HepG2 (cell line): Measurements from ENCODE around the gene ANKS1B. TPM values are rescaled to one million over a fixed set of nuclear protein-coding genes. Genes with fewer than 3 reads are reported as not detected.

Experiments
- ATAC-seq: fragments of 200-7000 bp; cut with Tn5 transposase; 3 replicates; pipeline ENCODE4 v1.9.1; 2020; ENCODE audit warnings: mild to moderate bottlenecking, moderate library complexity
- BruUV-seq: library from RNA; stranded (reverse); fragments of 400-500 nt; replicated peaks from 2 replicates; lab custom pipeline; 2021; lab: Mats Ljungman, UMichigan
- CTCF ChIA-PET: fragments of 300-600 bp; formaldehyde crosslinking; extraction: SDS; loops from one replicate; lab custom pipeline; 2021; ENCODE audit warnings: low total read pairs, inconsistent platforms, low intra/inter-chr PET ratio; lab: Yijun Ruan, JAX
- POLR2A ChIA-PET: fragments of 350-600 bp; sonication (Branson Sonifier 250); formaldehyde crosslinking; loops from one replicate; lab custom pipeline; 2020; ENCODE audit warnings: antibody characterized with exemption, inconsistent platforms; lab: Yijun Ruan, JAX
- DNase-seq: peaks from one replicate; pipeline ENCODE4 v3.0.0-alpha.2; 2015; ENCODE audit warnings: low spot score
- FAIRE-seq: peaks from 3 replicates; lab custom pipeline; 2011; peaks lifted over from hg19 to GRCh38; lab: Jason Lieb, UNC
- H2AFZ ChIP-seq: one replicate; pipeline ENCODE4 v1.6.1; 2011; ENCODE audit warnings: low read length, inconsistent platforms
- H3K27ac ChIP-seq: fragments of 300-600 bp; 3 replicates; pipeline ENCODE4 v1.8.0; 2011; ENCODE audit warnings: mixed run types, mild to moderate bottlenecking, mixed read lengths, low read length, inconsistent platforms; ENCODE audit not compliant: insufficient read depth; ENCODE audit errors: extremely low read length
- H3K27me3 ChIP-seq, 2 experiments: fragments of 200-600 bp in 1 of 2; 2 replicates in 1 of 2; 3 replicates in 1 of 2; pipeline versions ENCODE4 v1.6.0 to v1.8.0; 2011; ENCODE audit warnings: low read length in 2 of 2, mild to moderate bottlenecking in 2 of 2, moderate library complexity in 2 of 2, inconsistent platforms in 1 of 2; ENCODE audit not compliant: insufficient read depth in 2 of 2, control insufficient read depth in 1 of 2
- H3K36me3 ChIP-seq, 2 experiments: fragments of 200-600 bp in 1 of 2; replicated peaks in 1 of 2; 2 replicates in 1 of 2; 3 replicates in 1 of 2; pipeline versions ENCODE4 v1.5.1 to v1.8.0; 2011; ENCODE audit warnings: low read length in 2 of 2, inconsistent platforms in 1 of 2; ENCODE audit not compliant: insufficient read depth in 2 of 2, control insufficient read depth in 1 of 2
- H3K4me1 ChIP-seq: 2 replicates; pipeline ENCODE4 v1.5.1; 2012; ENCODE audit warnings: low read length, inconsistent platforms; ENCODE audit not compliant: insufficient read depth
- H3K4me2 ChIP-seq: 2 replicates; pipeline ENCODE4 v1.6.0; 2011; ENCODE audit warnings: low read depth, low read length, inconsistent platforms
- H3K4me3 ChIP-seq, 3 experiments: fragments of 200-600 bp in 1 of 3; sonication (generic), shearing (Covaris generic) in 1 of 3; replicated peaks in 1 of 3; 2 replicates each; pipeline ENCODE4 v1.5.1; 2011 to 2016; ENCODE audit warnings: low read length in 3 of 3, inconsistent platforms in 2 of 3, low read depth in 2 of 3, mild to moderate bottlenecking in 2 of 3, control low read depth in 1 of 3, mixed read lengths in 1 of 3; ENCODE audit not compliant: insufficient read depth in 1 of 3
- H3K79me2 ChIP-seq: one replicate; pipeline ENCODE4 v1.6.1; 2011; ENCODE audit warnings: low read length, inconsistent platforms; ENCODE audit not compliant: insufficient read depth
- H3K9ac ChIP-seq: 2 replicates; pipeline ENCODE4 v1.6.0; 2011; ENCODE audit warnings: mild to moderate bottlenecking, low read depth, low read length, inconsistent platforms; ENCODE audit not compliant: insufficient read depth
- H3K9me3 ChIP-seq: 2 replicates; pipeline ENCODE4 v1.5.1; 2012; ENCODE audit warnings: mild to moderate bottlenecking, low read length
- H4K20me1 ChIP-seq: 2 replicates; pipeline ENCODE4 v1.6.0; 2011; ENCODE audit warnings: inconsistent platforms, mild to moderate bottlenecking, low read length, moderate library complexity; ENCODE audit not compliant: insufficient read depth
- CHD2 ChIP-seq: IDR thresholded peaks from 2 replicates; pipeline ENCODE4 v1.6.1; 2011; ENCODE audit warnings: low read depth, low read length, improper control_type of control experiment
- DZIP1 ChIP-seq: sonication (generic); formaldehyde crosslinking; IDR thresholded peaks from 2 replicates; pipeline ENCODE4 v1.5.0; 2020; ENCODE audit warnings: mild to moderate bottlenecking, missing genetic modification reagents
- FOXO1 ChIP-seq: sonication (generic); formaldehyde crosslinking; IDR thresholded peaks from 2 replicates; pipeline ENCODE4 v1.4.0; 2020; ENCODE audit warnings: missing genetic modification reagents
- KDM5B ChIP-seq: sonication (generic); formaldehyde crosslinking; IDR thresholded peaks from 2 replicates; pipeline ENCODE4 v1.4.0; 2020; ENCODE audit warnings: missing genetic modification reagents, mild to moderate bottlenecking, borderline replicate concordance
- MAFK ChIP-seq, 2 experiments: IDR thresholded peaks in 1 of 2; conservative IDR thresholded peaks in 1 of 2; 2 replicates each; pipeline ENCODE4 v1.6.1; 2011; ENCODE audit warnings: improper control_type of control experiment in 2 of 2, low read length in 2 of 2
- PTBP1 ChIP-seq: fragments of 200-400 bp; formaldehyde crosslinking; IDR thresholded peaks from 2 replicates; pipeline ENCODE4 v1.6.1; 2018; ENCODE audit warnings: low read length, low read depth; ENCODE audit not compliant: poor library complexity, severe bottlenecking
- SNAI1 ChIP-seq: sonication (generic); formaldehyde crosslinking; IDR thresholded peaks from 2 replicates; pipeline ENCODE4 v1.5.0; 2020; ENCODE audit warnings: mild to moderate bottlenecking, missing genetic modification reagents, borderline replicate concordance
- ZNF576 ChIP-seq: sonication (generic); formaldehyde crosslinking; IDR thresholded peaks from 2 replicates; pipeline ENCODE4 v1.4.0; 2020; ENCODE audit warnings: mild to moderate bottlenecking, missing genetic modification reagents
- WGBS: methylation state at CpG from one replicate; pipeline ENCODE4 v1.1.6; 2017; ENCODE audit warnings: low lambda C conversion rate; 5-methylcytosine and 5-hydroxymethylcytosine counted together
- in situ Hi-C: cut with HindIII; loops from 2 replicates; pipeline ENCODE4 v1.10.0; 2017; ENCODE audit warnings: low pct_unique_long_range_greater_than_20kb; ENCODE audit not compliant: extremely low pct_ligation_motif_present
- intact Hi-C: fragments of 100-400 bp; cut with micrococcal nuclease; formaldehyde crosslinking; loops from one replicate; pipeline ENCODE4 v1.10.0; 2022; ENCODE audit not compliant: unreplicated experiment
- polyA plus RNA-seq, 8 experiments: library from polyadenylated mRNA; depleted of rRNA in 3 of 8; stranded (reverse) in 7 of 8; unstranded in 1 of 8; fragments of >200 nt; fragmentation: Illumina TruSeq in 4 of 8; extraction: Trizol in 4 of 8; gene quantifications; 2 replicates each; pipeline versions ENCODE4 v1.2.1 to v1.2.3, GENCODE V29; 2011 to 2016; ENCODE audit warnings: low read depth in 4 of 8, missing spikeins in 1 of 8, mixed read lengths in 1 of 8; ENCODE audit not compliant: insufficient read depth in 1 of 8
- total RNA-seq, 5 experiments: library from RNA; depleted of rRNA; stranded (reverse); fragments of >200 nt; fragmentation: Illumina TruSeq; extraction: Trizol; gene quantifications; 2 replicates each; pipeline ENCODE4 v1.2.3, GENCODE V29; 2016; ENCODE audit warnings: low read depth in 1 of 5

Gene ANKS1B
- total and polyA plus RNA-seq, 2 of the 13 experiments (the other 11 are each of a cell fraction or from before 2014, with no cell fraction given): 0.15 TPM; not detected in 1

- DNase-seq (no peak), ATAC-seq (no peak), FAIRE-seq (no peak)
- no peaks in the 10 kb centered on the region for H3K79me2 ChIP-seq
- POLR2A ChIA-PET: no interaction called here
- TF ChIP-seq DZIP1 (CRISPR knock-in tag): no peak
- no peak for TF ChIP-seq PTBP1
- peak; percentile 9 to 21; a peak in 1 of 4 replicates for TF ChIP-seq MAFK (conservative IDR thresholded peaks at IDR 0.05 in 1 of 2, IDR thresholded peaks at IDR 0.05 in 1 of 2; ENCODE audit: low read length in 2 of 2)
- TF ChIP-seq ZNF576 (CRISPR knock-in tag): no peak
- TF ChIP-seq KDM5B: no peak
- TF ChIP-seq FOXO1 (CRISPR knock-in tag): no peak
- no peak for TF ChIP-seq SNAI1 (CRISPR knock-in tag)
- no peak for TF ChIP-seq CHD2
- in situ Hi-C loops (loop anchor here (25.0 kb wide), 1 partner anchor 717 kb away; no protein-coding TSS in a partner anchor), intact Hi-C loops (no loop called here)
- no peak overlapping the region for H3K9ac ChIP-seq
- H2AFZ ChIP-seq: no peak overlapping the region
- no peak overlapping the region for H3K27ac ChIP-seq
- H3K36me3 ChIP-seq: no peaks in the 10 kb centered on the region
- H3K27me3 ChIP-seq: 0 out of 5 replicates have a peak, but pooled peaks cover 0 to 2% of the 10 kb centered on the region in 2 experiments
- H3K4me2 ChIP-seq: no peak overlapping the region
- no peak overlapping the region for H3K4me3 ChIP-seq
- 0% methylated on average over 2 of the region's 2 CpGs for WGBS
- CTCF ChIA-PET: no interaction called here
- no peaks in the 10 kb centered on the region for H4K20me1 ChIP-seq
- peaks cover 17% of the 10 kb centered on the region; the same call in 1 of the 2 replicates for H3K9me3 ChIP-seq
- no TSS peak for BruUV-seq
- no peaks in the 10 kb centered on the region for H3K4me1 ChIP-seq
These were observed 939.6 kb downstream of the ANKS1B start for GRCh38 chr12:99045158-99045557.
